ENCODE measurements around the gene VMAC.

Gene VMAC

DNA sequence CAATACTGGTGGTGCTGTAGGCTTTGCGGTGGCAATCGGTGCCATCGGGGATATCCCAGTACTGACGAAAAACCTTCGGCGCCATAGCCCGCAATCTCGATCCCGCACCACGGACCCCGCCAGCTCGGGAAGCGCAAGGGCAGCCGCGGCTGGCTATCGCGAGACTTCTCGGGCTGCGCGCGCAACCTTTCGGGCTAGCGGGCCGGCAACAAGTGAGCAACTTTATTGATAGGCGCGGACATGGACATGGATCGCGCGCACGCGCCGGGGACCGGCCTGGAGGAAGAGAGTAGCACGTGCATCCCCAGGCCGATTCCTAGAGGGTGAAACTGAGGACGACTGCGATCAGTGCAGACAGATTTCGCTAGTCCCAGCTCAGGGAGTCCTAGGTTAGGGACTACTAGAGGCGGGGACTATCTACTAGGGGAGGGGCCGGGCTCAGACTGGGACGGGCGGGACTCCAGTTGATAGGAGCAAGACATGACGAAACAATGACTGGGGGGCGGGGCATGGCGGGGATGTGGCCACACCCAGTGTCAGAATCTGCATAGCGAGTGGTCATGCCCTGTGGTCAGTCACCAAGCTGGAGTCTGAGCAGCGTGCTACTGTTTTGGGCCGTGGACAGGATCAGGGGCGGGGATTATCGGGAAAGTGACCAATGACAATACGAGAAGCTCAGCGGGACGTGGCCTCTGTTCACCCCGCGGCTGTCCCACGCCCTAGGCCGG is 884 bp upstream of the VMAC start, which contains the start of gene NDUFA11:
Gene NDUFA11, minus strand, starts transcription at position 167 of the 728 bp plus-strand sequence. Its CDS starts 82 bp downstream, at position 85.
- peak; percentile 93 for DNase-seq (ENCODE audit: low spot score)

DNA sequence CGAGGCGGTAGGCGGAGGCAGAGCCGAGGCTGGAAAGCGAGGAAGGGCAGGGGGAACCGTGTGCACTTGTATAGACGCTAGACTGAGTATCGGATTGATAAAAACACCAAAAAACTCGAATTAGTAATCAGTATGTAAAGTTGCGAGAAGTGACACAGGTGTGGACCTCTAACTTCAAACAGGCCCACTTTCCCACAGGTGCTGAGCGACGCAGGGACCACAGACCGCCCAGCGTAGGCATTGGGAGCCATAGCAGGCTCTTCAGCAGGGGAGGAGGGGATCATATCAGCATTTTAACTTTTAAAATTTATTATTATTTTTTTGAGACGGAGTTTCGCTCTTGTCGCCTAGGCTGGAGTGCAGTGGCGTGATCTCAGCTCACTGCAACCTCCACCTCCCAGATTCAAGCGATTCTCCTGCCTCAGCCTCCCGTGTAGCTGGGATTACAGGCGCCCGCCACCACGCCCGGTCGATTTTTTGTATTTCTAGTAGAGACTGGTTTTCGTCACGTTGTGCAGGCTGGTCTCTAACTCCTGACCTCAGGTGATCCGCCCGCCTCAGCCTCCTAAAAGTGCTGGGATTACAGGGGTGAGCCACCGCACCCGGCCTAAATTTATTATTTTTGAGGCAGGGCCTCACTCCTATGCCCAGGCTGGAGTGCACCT is 574 bp downstream of the VMAC start:
- DNase-seq (ENCODE audit: low spot score): no peak

DNA sequence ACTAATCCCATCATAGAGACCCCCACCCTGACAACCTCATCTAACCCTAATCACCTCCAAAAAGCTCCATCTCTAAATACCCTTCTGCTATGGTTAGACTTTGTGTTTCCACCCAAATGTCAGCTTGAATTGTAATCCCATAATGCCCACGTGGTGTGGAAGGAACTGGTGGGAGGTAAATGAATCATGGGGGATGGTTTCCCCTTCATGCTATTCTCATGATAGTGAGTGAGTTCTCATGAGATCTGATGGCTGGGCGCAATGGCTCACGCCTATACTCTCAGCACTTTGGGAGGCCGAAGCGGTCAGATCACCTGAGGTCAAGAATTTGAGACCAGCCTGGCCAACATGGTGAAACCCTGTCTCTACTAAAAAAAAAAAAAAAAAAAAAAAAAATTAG is 2.6 kb downstream of the VMAC start:
- no peak for DNase-seq (ENCODE audit: low spot score)

DNA sequence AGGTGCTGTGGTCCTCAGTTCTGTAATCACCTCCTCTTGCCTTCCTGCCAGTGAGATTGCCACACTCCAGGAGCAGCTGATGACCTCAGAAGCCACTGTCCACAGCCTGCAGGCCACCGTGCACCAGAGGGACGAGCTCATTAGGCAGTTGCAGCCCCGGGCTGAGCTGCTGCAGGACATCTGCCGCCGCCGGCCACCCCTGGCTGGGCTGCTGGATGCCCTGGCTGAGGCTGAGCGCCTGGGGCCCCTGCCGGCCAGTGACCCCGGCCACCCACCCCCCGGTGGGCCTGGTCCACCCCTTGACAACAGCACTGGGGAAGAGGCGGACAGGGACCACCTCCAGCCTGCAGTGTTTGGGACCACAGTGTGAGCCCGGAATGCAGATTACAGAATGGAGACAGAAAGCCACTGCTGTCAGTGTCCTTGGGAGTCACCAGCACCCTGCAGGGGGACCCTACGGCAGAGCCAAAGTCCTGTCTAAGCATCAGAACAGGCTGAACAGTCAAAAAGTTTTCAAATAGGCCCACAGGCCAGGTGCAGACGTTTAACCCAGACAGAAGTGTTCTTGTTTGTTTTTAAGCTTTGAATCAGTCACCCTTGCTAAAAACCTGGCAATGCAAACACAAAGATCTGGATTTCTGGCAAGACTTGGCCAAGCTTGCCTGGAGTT is 4.2 kb downstream of the VMAC start:
- DNase-seq (ENCODE audit: low spot score): no peak

DNA sequence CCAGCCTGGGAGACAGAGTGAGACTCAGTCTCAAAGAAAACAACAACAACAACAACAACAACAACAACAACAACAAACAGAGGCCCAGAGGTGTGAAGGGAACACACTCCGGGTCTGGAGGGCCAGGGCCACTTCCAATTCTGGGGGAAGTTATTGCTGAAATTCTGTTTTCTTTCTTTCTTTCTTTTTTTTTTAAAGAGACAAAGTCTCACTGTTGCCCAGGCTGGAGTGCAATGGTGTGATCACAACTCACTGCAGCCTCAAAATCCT is 5.9 kb downstream of the VMAC start:
- no peak for DNase-seq (ENCODE audit: low spot score)

DNA sequence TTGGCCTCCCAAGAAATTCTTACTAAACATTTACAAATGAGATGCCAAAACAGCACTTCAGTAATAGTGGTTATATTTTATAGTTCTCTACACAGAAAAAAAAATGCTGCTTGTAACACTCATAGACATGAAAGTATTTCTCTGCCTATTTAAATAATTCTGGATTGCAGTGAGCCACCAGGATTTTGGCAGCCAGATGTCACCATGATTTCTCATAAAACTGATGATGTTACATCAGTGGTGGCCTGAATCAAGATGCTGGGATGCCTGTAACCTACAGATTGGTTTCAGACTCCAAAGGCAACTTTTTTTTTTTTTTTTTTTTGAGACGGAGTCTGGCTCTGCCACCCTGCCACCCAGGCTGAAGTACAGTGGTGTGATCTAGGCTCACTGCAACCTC is 6.7 kb downstream of the VMAC start:
- no peak for DNase-seq (ENCODE audit: low spot score)

DNA sequence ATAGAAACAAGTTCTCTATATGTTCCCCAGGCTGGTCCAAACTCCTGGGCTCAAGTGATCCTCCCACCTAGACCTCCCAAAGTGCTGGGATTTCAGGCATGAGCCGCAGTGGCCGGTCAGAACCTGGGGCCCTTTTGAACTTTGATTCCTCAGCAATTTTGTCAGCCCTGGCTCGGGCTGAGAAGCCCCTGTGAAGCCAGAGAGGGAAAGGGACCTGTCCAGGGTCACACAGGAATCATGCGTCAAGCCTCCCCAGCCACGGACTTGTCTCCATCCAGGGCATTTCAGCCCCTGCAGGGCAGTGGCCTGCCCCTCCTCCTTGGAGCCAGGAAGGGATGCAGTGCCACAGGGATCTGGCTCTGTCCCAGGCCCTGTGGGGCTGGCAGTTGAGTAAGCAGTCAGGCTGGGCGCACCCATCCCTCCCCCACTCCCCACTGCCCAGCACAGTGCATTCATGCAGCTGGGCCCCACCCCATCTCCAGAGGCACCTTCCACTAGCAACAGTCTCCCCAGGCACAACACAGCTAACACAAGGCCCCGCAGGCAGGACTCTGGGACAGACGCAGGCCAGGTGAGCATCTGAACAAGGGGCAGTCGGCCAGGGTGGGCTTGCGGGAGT is 9.2 kb downstream of the VMAC start, which contains the start of gene CAPS:
Gene CAPS, plus strand, starts transcription at position 516 of the 619 bp plus-strand sequence. CDS start 153 bp downstream, outside the sequence.
- DNase-seq (ENCODE audit: low spot score): peak; percentile 65

DNA sequence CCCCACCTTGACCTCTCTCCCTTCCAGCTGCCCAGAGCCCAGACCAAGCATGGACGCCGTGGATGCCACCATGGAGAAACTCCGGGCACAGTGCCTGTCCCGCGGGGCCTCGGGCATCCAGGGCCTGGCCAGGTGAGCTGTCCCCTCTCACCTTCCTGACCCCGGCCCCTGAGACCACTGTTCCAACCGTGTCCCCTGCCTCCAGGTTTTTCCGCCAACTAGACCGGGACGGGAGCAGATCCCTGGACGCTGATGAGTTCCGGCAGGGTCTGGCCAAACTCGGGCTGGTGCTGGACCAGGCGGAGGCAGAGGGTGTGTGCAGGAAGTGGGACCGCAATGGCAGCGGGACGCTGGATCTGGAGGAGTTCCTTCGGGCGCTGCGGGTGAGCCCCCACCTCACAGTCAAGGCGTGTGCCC is 9.7 kb downstream of the VMAC start:
- no peak for DNase-seq (ENCODE audit: low spot score)

DNA sequence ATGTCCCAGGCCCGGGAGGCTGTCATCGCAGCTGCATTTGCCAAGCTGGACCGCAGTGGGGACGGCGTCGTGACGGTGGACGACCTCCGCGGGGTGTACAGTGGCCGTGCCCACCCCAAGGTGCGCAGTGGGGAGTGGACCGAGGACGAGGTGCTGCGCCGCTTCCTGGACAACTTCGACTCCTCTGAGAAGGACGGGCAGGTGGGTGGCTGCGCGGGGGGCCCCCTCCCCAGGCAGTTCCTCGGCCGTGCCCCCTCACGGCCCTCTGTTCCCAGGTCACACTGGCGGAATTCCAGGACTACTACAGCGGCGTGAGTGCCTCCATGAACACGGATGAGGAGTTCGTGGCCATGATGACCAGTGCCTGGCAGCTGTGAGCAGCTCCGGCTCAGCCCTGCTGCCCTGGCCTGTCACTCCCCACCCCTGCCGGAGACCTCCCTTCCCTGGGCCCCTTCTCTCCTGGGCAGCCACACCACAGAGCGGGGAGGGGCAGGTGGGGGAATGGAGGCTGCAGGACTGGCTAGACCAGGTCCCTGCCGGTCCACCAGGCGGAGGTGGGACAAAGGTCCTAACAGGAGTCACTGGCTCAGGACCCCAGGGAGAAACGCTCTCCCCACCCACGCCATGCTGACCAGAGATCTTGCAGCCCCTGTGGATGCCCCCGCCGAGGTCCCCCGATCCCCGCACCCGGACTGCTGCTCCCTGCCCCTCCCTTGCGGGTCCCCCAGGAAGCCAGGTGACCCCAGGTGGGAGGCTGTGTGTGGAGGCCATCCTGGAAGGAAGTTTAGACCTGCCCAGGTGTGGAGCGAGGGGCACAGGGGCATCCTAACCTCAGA is 10.5 kb downstream of the VMAC start:
- DNase-seq (ENCODE audit: low spot score): no peak

DNA sequence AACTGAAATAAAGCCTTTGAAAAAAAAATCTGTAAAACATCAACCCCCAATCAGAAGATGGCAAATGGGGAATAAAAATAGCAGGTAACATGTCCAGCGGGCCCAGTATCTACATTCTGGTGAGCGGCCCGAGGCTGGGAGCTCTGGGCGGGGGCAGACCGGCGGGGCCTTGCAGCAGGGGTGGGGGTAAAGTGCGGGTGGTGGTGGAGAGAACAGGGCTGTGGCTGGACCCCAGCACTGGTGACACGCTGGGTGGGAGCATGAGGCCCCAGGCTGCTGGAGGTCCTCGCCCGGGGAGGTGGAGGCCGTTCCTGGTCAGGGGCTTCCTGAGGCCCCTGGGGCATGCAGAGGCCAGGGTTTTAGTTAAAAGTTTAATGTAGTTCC is 11.1 kb downstream of the VMAC start:
- no peak for DNase-seq (ENCODE audit: low spot score)

DNA sequence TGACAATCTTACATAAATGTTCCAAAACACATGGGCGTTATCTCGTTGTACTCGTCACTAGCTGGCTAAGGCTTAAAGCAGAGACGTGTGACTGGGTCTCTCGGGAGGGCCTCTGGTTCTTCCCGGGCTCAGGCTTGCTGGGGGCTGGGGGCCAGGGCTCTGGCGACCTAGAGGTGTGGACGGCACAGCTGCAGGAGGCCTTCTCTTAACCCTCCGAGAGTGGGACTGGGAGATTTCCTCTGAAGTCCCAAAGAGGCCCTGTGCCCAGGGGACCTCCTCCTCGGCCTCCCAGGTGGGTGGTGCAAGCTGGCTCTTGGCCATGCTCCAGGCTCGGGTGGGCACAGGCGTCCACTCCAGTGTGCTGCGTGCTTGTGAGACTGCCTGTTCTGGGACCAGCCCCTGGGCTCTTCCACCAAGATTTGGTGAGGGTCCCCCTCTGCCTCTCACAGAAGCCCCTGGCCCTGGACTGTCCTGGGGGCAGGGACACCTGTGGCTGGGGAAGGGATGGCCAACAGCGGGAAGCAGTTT is 11.6 kb downstream of the VMAC start:
- DNase-seq (ENCODE audit: low spot score): no peak

DNA sequence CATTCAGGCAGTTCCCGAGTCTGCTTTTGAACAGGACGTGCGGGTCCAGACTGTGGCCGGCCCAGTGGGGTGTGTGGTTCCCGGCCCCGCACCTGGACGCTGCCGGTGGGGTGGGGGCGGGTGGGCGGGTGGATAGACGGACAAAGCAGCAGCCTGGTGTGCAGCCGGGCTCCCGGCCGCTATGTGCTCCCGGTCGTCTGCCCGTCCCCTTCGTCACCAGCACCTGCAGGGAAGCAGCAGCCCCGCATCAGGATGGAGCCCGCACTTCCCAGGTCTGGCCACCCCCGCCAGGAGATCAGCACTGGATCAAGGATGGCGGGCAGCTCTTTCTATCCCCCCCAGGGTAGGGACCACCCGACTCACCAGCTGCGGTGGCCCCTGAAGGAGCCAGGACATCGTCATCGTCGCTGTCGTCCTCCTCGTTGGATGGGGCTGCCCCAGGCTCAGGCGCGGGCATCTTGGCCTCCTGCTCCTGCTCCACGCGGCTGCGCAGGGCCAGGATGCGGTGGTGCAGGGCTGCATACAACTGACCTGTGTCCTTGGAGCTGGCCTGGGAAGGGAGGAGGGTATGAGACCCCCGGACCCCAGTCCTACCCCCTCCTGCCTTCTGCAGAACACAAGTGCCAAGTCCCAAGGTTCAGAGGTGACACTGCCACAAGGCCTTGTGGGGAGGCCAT is 12.9 kb downstream of the VMAC start:
- no peak for DNase-seq (ENCODE audit: low spot score)

DNA sequence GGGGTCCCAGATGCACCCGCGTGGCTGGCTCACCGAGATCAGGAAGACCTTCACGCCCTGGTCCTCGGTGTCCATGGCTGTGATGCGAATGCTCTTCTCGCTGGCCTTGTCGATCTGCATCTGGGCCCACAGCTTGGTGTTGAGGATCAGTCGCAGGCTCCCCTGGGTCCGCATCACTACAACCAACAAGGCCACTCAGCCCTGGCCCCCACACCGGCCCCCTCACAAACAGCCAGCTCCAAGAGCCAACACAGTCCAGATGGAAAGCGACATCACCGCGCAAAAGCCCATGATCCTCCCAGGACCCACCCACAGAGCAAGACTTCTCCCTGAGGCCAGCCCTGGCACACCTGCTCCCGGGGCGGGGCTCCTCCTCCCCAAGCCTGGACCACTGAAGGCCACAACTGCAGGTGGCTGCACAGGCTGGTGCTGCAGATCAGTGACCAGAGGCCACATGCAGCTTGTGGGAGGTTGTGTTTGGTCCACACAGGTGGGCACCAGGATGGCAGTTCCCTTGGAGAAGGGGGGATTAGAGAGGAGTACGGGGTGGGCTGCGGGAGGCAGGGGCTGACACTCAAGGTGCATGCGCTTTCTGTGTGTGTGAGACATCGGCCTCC is 13.9 kb downstream of the VMAC start:
- DNase-seq (ENCODE audit: low spot score): no peak

DNA sequence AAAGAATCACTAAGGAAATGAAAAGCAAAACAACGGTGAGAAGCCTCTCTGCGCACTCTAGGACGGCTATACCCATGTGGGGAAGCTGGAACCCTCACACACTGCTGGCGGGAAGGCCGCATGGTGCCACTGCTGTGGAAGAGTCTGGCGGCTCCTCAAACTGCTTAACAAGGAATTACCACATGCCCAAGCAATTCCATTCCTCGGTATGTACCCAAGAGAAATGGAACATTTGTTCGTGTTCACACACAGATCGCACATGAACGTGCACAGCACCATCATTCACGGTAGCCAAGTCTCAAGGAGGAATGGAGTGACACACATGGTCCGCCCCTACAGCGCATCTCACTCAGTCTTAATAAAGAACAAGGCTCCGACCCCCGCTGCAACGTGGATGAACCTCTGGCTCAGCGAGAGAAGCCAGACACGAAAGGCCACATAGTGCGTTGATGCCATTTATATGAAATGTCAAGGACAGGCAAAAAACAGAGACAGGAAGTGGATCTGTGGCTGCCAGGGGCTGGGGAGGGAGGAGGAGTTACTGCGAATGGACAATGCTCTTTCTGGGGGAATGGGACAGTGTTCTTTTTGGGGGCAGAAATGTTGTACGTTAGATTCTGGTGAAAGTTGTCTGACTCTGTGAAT is 17.0 kb downstream of the VMAC start:
- no peak for DNase-seq (ENCODE audit: low spot score)

DNA sequence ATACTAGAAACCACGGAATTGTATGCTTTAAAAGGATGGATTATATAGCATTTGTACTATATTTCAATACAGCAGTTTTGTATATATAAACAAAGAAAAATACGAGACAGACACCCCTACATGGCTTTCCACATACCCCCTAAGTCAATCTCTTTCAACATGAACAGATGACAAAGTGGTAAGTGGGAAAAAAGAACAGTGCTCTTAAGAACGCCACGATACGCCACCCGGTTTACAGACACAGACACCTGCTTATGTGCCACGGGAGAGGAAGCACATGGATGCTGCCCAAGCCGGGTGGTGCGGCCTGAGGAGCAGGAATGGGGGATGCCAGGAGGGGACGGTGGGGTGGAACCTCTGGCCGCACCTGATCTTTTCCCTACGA is 17.5 kb downstream of the VMAC start:
- DNase-seq (ENCODE audit: low spot score): no peak

DNA sequence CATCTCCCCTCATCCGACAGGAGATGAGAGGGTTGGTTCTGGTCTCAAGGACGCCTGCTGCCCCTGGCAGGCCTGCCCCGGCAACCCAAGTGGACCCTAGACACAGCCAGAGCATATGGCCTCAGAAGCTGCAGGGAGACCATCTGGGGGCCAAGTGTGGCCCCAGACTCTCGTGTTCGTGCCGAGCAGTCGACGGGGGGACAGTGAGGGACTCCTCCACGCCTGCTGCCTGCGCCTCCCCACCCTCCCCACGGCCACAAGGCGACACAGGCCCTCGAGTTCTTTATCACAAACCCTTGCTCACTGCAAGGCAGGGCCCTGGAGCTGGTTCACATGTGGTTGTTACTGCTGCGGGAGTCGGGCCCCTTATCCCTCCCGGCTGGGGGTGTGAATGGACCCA is 18.7 kb downstream of the VMAC start:
- DNase-seq (ENCODE audit: low spot score): no peak

DNA sequence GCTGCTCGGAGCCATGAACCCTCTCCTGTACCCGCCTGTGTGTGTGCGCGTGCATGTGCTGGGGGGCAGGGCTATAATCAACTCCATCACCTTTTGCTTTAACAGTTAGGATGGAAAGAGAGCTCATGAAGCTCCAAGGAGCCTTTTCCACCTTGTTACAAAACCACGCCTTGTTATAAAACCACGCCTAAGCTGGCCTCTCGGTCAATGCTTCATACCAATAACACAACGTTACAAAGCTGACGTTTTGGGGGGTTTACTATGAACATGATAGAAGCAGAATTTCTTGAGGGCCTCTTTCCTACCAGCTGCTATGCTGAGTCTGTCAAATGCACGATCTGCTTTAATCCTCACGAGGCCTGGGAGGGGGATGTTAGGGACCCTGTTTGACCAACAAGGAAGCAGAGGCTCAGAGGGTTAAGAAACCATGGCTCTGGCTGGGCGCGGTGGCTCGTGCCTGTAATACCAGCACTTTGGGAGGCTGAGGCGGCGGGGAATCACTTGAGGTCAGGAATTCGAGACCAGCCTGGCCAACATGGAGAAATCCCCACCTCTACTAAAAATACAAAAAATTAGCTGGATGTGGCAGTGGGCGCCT is 21.3 kb downstream of the VMAC start:
- DNase-seq (ENCODE audit: low spot score): no peak

DNA sequence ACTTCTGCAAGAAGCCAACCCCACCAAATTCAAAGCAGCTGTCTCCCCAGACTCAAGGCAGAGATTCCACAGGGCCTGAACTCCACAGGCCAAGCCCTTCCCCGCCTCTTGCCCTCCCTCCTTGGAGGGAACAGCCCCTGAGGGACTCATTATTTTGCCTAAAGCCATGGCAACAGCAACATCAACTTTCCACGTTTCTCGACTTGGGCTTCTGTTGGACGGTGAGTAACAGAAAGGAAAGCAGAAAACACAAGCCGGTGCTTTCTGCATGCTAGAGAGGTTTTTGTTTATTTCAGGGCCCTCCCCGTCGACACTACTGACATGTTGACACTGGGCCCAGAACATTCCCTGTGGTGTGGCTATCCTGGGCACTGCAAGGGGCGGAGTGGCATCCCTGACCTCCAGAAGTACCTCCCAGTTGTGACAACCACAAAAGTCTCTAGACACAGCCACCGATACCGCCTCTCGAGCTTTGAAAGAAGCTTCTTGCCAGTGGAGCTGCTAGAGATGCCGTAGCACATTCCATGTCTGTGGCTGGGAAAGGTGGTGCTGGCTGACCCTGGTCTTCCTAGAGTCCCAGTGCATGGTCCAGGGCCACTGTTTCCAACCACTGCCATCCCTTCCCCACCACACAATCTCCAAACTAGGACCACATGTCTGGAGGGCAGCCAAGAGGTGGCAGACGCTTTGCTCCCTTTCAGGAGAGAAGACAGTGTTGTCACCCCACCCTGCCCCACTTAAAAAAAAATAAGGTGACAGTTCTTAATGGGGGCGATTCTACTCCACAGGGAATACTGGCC is 22.2 kb downstream of the VMAC start:
- no peak for DNase-seq (ENCODE audit: low spot score)

DNA sequence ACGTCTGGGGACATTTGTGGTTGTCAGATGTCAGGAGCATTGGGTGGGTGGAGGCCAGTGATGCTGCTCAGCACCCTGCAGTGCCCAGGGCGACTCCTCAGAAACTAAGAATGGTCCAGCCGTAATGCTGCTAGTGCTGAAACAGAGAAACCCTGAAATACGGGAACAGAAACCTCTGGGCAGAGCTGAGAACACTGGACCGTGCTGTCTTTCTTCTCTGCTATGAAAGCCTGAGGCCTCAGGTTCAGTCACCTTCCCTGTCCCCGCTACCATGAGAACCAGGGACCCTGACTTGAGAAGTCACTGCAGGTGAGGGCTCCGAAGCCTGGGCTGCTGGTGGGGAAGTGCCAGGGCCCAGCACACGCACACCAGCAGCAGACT is 22.8 kb downstream of the VMAC start:
- no peak for DNase-seq (ENCODE audit: low spot score)

Data from Ammon's horn (tissue), 1 donor.